ENCODE data around the gene AJM1. TPM values are rescaled to one million over a fixed set of nuclear protein-coding genes. Genes with fewer than 3 reads are reported as not detected.
"Not testable (repeated sequence)": the region's sequence is repeated elsewhere in the genome, so short reads cannot be mapped to it uniquely, and the experiment has no call there.

Gene AJM1
- total RNA-seq, 2 experiments from 2014 or later = 2.8 to 3.1 TPM

- peak overlapping the region; percentile 93 for H3K27ac Mint-ChIP-seq
- DNase-seq = peak; percentile 77
- peak overlapping the region; percentile 72 for H3K4me3 Mint-ChIP-seq
- H3K9me3 Mint-ChIP-seq = no peaks in the 10 kb centered on the region
- H3K36me3 Mint-ChIP-seq = peaks cover 18% of the 10 kb centered on the region
- H3K4me1 Mint-ChIP-seq = peaks cover 42% of the 10 kb centered on the region
- H3K27me3 Mint-ChIP-seq = no peaks in the 10 kb centered on the region
Measured at GRCh38 chr9:136881691-136882108, 39.4 kb downstream of the AJM1 start.

GRCh38 chr9:136882109-136882946 lies 40.0 kb downstream of the AJM1 start:
- peak overlapping the region; percentile 72 for H3K4me3 Mint-ChIP-seq
- no peaks in the 10 kb centered on the region for H3K27me3 Mint-ChIP-seq
- H3K27ac Mint-ChIP-seq = peak overlapping the region; percentile 93
- peak; percentile 95 for DNase-seq
- peaks cover 44% of the 10 kb centered on the region for H3K4me1 Mint-ChIP-seq
- no peaks in the 10 kb centered on the region for H3K9me3 Mint-ChIP-seq
- peaks cover 22% of the 10 kb centered on the region for H3K36me3 Mint-ChIP-seq

- DNase-seq, H3K9me3 Mint-ChIP-seq, H3K27me3 Mint-ChIP-seq: not testable (repeated sequence)
- peaks cover 23% of the 10 kb centered on the region for H3K36me3 Mint-ChIP-seq
- H3K4me3 Mint-ChIP-seq = peak overlapping the region; percentile 72
- peak overlapping the region; percentile 93 for H3K27ac Mint-ChIP-seq
- H3K4me1 Mint-ChIP-seq = peaks cover 44% of the 10 kb centered on the region
Measured at GRCh38 chr9:136882947-136883283, 40.6 kb downstream of the AJM1 start.

- not testable (repeated sequence) for DNase-seq, H3K9me3 Mint-ChIP-seq, H3K4me3 Mint-ChIP-seq, H3K27me3 Mint-ChIP-seq
- Mint-ChIP-seq H3K4me1 (peaks cover 51% of the 10 kb centered on the region), H3K27ac (peak overlapping the region; percentile 93), H3K36me3 (peaks cover 23% of the 10 kb centered on the region)
Measured at GRCh38 chr9:136883670-136884069, 41.4 kb downstream of the AJM1 start.

GRCh38 chr9:136885950-136886578 lies 43.8 kb downstream of the AJM1 start, which contains the start of gene TRAF2:
TRAF2 (plus strand) TSS chr9:136886516; CDS start chr9:136898741, 12,225 bp downstream.
- DNase-seq = peak; percentile 99
- H3K27ac Mint-ChIP-seq = peak within 1 kb of the TSS; percentile 93
- peak within 1 kb of the TSS; percentile 99 for H3K4me3 Mint-ChIP-seq
- H3K36me3 Mint-ChIP-seq = peaks cover 20% of the 10 kb centered on the region
- H3K27me3 Mint-ChIP-seq = no peaks in the 10 kb centered on the region
- H3K4me1 Mint-ChIP-seq = peaks cover 44% of the 10 kb centered on the region
- no peaks in the 10 kb centered on the region for H3K9me3 Mint-ChIP-seq

- Mint-ChIP-seq H3K4me3 (peak overlapping the region; percentile 99), H3K36me3 (peaks cover 20% of the 10 kb centered on the region), H3K27ac (peak overlapping the region; percentile 93), H3K9me3 (no peaks in the 10 kb centered on the region), H3K4me1 (peaks cover 36% of the 10 kb centered on the region), H3K27me3 (no peaks in the 10 kb centered on the region)
- DNase-seq = peak; percentile 55
Measured at GRCh38 chr9:136886610-136887597, 44.6 kb downstream of the AJM1 start.

- peaks cover 26% of the 10 kb centered on the region for H3K4me1 Mint-ChIP-seq
- H3K4me3 Mint-ChIP-seq = no peak overlapping the region
- H3K9me3 Mint-ChIP-seq = no peaks in the 10 kb centered on the region
- no peak overlapping the region for H3K27ac Mint-ChIP-seq
- peaks cover 15% of the 10 kb centered on the region for H3K36me3 Mint-ChIP-seq
- no peak for DNase-seq
- no peaks in the 10 kb centered on the region for H3K27me3 Mint-ChIP-seq
Measured at GRCh38 chr9:136888454-136888853, 46.2 kb downstream of the AJM1 start.

- H3K4me1 Mint-ChIP-seq = peaks cover 25% of the 10 kb centered on the region
- peaks cover 21% of the 10 kb centered on the region for H3K36me3 Mint-ChIP-seq
- no peak overlapping the region for H3K27ac Mint-ChIP-seq
- no peaks in the 10 kb centered on the region for H3K9me3 Mint-ChIP-seq
- H3K27me3 Mint-ChIP-seq = no peaks in the 10 kb centered on the region
- no peak overlapping the region for H3K4me3 Mint-ChIP-seq
- DNase-seq = no peak
Measured at GRCh38 chr9:136889858-136890257, 47.6 kb downstream of the AJM1 start.

GRCh38 chr9:136890661-136891060 lies 48.4 kb downstream of the AJM1 start:
- no peak for DNase-seq
- H3K27ac Mint-ChIP-seq = no peak overlapping the region
- peaks cover 19% of the 10 kb centered on the region for H3K4me1 Mint-ChIP-seq
- H3K27me3 Mint-ChIP-seq = no peaks in the 10 kb centered on the region
- no peaks in the 10 kb centered on the region for H3K9me3 Mint-ChIP-seq
- no peak overlapping the region for H3K4me3 Mint-ChIP-seq
- H3K36me3 Mint-ChIP-seq = peaks cover 14% of the 10 kb centered on the region

Other genes starting within 250 kb of the AJM1 start
- 1 to 10 TPM in 1 of 2 experiments, under 1 TPM in 1; 0.94 to 1.2 TPM for gene EGFL7, start 179.6 kb upstream of the AJM1 start, total RNA-seq
- 10 to 100 TPM; 14.6 to 16.1 TPM for gene AGPAT2, start 155.0 kb upstream of the AJM1 start, total RNA-seq
- under 1 TPM in 1 of 2 experiments, not detected in 1; 0.10 TPM for gene DIPK1B, start 129.9 kb upstream of the AJM1 start, total RNA-seq
- gene LCN10, start 99.5 kb upstream of the AJM1 start, total RNA-seq = 1 to 10 TPM; 5.4 to 6.1 TPM
- not detected for gene LCN6, start 94.0 kb upstream of the AJM1 start, total RNA-seq
- not detected for gene LCN8, start 84.2 kb upstream of the AJM1 start, total RNA-seq
- gene LCN15, start 78.0 kb upstream of the AJM1 start, total RNA-seq = not detected
- gene TMEM141, start 51.1 kb upstream of the AJM1 start, total RNA-seq = 10 to 100 TPM; 49.3 to 49.6 TPM
- under 1 TPM in 1 of 2 experiments, not detected in 1; 0.43 TPM for gene CCDC183, start 46.1 kb upstream of the AJM1 start, total RNA-seq
- gene RABL6, start 34.5 kb upstream of the AJM1 start, total RNA-seq = 10 to 100 TPM; 87.0 to 88.3 TPM
- gene PHPT1, start 6.9 kb downstream of the AJM1 start, total RNA-seq = 10 to 100 TPM; 93.0 to 97.8 TPM
- 10 to 100 TPM; 10.9 to 12.6 TPM for gene MAMDC4, start 9.9 kb downstream of the AJM1 start, total RNA-seq
- gene EDF1, start 23.8 kb downstream of the AJM1 start, total RNA-seq = 100 to 1,000 TPM; 276 to 284 TPM
- gene TRAF2, start 44.0 kb downstream of the AJM1 start, total RNA-seq = 10 to 100 TPM; 38.8 to 45.8 TPM
- 10 to 100 TPM; 55.6 to 59.3 TPM for gene FBXW5, start 102.3 kb downstream of the AJM1 start, total RNA-seq
- under 1 TPM in 1 of 2 experiments, not detected in 1; 0.90 TPM for gene C8G, start 102.8 kb downstream of the AJM1 start, total RNA-seq
- 1 to 10 TPM in 1 of 2 experiments, under 1 TPM in 1; 0.84 to 1.2 TPM for gene LCN12, start 109.8 kb downstream of the AJM1 start, total RNA-seq
- gene PTGDS, start 135.0 kb downstream of the AJM1 start, total RNA-seq = not detected
- not detected for gene LCNL1, start 140.5 kb downstream of the AJM1 start, total RNA-seq
- gene PAXX, start 149.9 kb downstream of the AJM1 start, total RNA-seq = 10 to 100 TPM; 57.2 to 60.1 TPM
- gene CLIC3, start 154.1 kb downstream of the AJM1 start, total RNA-seq = not detected
- gene ABCA2, start 185.8 kb downstream of the AJM1 start, total RNA-seq = 1 to 10 TPM; 4.2 to 4.9 TPM
- gene FUT7, start 189.6 kb downstream of the AJM1 start, total RNA-seq = not detected
- 10 to 100 TPM; 13.2 to 13.5 TPM for gene NPDC1, start 203.7 kb downstream of the AJM1 start, total RNA-seq
- gene ENTPD2, start 211.6 kb downstream of the AJM1 start, total RNA-seq = not detected
- gene SAPCD2, start 228.1 kb downstream of the AJM1 start, total RNA-seq = 10 to 100 TPM; 15.2 to 15.4 TPM
- gene UAP1L1, start 235.0 kb downstream of the AJM1 start, total RNA-seq = 10 to 100 TPM; 22.9 to 23.5 TPM
- 10 to 100 TPM; 24.7 to 25.1 TPM for gene MAN1B1, start 244.5 kb downstream of the AJM1 start, total RNA-seq

Data from activated naive CD8-positive, alpha-beta T cell treated with anti-CD3 and anti-CD28 coated beads for 36 hours (primary cell).